22Rv1 (cell line): Measurements from ENCODE around the gene DNM3.

Experiments used
- H3K27ac ChIP-seq: fragments of 450-650 bp; 2 replicates; pipeline ENCODE4 v1.5.1; 2017
- CTCF ChIP-seq: fragments of 450-650 bp; IDR thresholded peaks from 2 replicates; pipeline ENCODE4 v1.5.1; 2017; ENCODE audit warnings: mild to moderate bottlenecking
- ZFX ChIP-seq: fragments of 450-650 bp; IDR thresholded peaks from 2 replicates; pipeline ENCODE4 v1.6.1; 2017; ENCODE audit warnings: antibody characterized with exemption, borderline replicate concordance

Gene DNM3

GRCh38 chr1:172125250-172125649 lies 284.0 kb downstream of the DNM3 start:
- TF ChIP-seq ZFX, result no peak
- no peak for TF ChIP-seq CTCF
- no peak overlapping the region for H3K27ac ChIP-seq

- H3K27ac ChIP-seq, result no peak overlapping the region
- TF ChIP-seq CTCF (no peak), ZFX (no peak)
These were observed 284.6 kb downstream of the DNM3 start for GRCh38 chr1:172125812-172126430.

- TF ChIP-seq ZFX (no peak), CTCF (no peak)
- no peak overlapping the region for H3K27ac ChIP-seq
These were observed 291.5 kb downstream of the DNM3 start for GRCh38 chr1:172132836-172133235.

DNA sequence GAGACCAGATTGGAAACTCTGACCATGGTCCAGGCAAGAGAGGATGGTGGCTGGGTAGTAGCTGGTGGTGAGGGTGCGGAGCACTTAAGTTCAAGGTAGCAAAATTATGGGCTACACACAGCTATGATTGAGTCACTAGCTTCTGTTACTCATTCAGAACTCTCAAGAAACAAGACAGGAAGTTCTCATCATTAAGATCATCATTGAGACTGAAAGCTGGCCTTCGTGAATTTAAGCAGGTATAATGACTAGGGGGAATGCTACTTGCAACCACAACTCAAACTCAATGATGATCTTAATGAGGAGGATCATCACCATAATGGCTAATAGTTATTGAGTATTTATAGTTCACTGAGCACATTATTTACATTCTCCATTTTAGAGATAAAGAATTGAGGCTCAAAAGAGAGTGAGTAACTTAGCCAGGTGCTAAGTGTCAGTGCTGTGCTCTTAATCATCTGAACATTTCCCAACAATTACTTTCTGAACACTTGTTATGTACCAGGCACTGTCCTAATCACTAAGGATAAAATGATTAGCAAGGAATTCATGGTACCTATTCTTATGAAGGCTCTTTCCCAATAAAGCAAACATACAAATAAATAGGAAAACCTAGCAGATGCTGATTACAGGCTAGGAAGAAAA lies 292.9 kb downstream of the DNM3 start:
- H3K27ac ChIP-seq, result no peak overlapping the region
- no peak for TF ChIP-seq CTCF
- TF ChIP-seq ZFX, result no peak

GRCh38 chr1:172135076-172135672 lies 293.9 kb downstream of the DNM3 start:
- TF ChIP-seq ZFX (no peak), CTCF (peak; percentile 61)
- H3K27ac ChIP-seq, result no peak overlapping the region

DNA sequence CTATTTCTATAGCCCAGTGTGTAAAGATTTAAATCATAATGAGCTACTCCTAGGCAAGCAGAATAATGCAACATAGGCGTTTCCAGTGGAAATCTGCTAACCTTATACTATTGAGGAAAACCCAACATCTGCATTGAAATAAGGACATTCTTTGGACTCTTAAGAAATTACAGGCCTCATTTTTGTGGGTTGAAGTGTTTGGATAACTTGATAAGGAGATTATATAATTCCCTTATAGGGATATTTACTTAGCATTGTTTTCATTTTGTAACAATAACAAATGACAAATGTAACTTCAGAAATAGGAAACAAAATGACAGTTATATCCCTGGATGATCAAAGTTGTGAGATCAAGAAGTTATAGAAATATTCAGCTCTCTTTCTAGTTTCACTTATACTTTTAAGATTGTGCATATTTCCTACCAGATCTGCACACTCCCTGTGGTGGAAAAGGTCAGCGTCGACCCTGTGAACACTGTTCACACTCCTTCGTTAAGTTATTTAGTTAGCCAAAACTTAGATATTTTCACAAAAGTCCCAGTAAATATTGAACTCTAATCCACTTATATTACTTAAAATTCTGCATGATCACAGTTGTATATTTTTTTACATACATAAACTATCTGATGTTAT lies 294.8 kb downstream of the DNM3 start:
- no peak overlapping the region for H3K27ac ChIP-seq
- TF ChIP-seq ZFX (no peak), CTCF (no peak)

- H3K27ac ChIP-seq, result no peak overlapping the region
These were observed 295.6 kb downstream of the DNM3 start for GRCh38 chr1:172136925-172137324.

More at GRCh38 chr1:172136925-172137324, 295.6 kb downstream of the DNM3 start:
- TF ChIP-seq ZFX, result no peak
- TF ChIP-seq CTCF, result no peak
